Measurements from ENCODE around the gene HCRTR1.

HCRTR1 gene

DNA sequence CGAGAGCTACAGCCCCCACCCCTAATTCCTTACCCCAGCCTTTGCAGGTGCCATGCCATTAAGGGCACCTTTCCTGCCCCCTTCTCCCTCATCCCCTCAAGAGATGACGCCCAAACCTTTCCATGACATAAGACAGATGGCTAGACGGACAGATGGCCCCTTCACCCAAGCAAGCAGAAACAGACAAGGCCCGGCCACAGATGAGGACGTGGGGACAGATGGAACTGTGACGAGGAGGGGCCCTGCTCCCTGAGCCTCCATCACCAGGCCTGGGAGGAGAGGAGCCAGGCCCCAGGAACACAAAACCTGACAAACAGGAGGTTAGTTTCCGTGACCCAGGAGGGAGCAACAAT is 51.9 kb downstream of the HCRTR1 start:
- no peak for DNase-seq (ENCODE audit: low spot score)
- Histone ChIP-seq H3K4me3 (peak overlapping the region; percentile 59), H3K27ac (peak overlapping the region; percentile 67 to 86)
- TF ChIP-seq, protein P1, sequence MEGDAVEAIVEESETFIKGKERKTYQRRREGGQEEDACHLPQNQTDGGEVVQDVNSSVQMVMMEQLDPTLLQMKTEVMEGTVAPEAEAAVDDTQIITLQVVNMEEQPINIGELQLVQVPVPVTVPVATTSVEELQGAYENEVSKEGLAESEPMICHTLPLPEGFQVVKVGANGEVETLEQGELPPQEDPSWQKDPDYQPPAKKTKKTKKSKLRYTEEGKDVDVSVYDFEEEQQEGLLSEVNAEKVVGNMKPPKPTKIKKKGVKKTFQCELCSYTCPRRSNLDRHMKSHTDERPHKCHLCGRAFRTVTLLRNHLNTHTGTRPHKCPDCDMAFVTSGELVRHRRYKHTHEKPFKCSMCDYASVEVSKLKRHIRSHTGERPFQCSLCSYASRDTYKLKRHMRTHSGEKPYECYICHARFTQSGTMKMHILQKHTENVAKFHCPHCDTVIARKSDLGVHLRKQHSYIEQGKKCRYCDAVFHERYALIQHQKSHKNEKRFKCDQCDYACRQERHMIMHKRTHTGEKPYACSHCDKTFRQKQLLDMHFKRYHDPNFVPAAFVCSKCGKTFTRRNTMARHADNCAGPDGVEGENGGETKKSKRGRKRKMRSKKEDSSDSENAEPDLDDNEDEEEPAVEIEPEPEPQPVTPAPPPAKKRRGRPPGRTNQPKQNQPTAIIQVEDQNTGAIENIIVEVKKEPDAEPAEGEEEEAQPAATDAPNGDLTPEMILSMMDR (IDR thresholded peaks at IDR 0.05) = no peak

DNA sequence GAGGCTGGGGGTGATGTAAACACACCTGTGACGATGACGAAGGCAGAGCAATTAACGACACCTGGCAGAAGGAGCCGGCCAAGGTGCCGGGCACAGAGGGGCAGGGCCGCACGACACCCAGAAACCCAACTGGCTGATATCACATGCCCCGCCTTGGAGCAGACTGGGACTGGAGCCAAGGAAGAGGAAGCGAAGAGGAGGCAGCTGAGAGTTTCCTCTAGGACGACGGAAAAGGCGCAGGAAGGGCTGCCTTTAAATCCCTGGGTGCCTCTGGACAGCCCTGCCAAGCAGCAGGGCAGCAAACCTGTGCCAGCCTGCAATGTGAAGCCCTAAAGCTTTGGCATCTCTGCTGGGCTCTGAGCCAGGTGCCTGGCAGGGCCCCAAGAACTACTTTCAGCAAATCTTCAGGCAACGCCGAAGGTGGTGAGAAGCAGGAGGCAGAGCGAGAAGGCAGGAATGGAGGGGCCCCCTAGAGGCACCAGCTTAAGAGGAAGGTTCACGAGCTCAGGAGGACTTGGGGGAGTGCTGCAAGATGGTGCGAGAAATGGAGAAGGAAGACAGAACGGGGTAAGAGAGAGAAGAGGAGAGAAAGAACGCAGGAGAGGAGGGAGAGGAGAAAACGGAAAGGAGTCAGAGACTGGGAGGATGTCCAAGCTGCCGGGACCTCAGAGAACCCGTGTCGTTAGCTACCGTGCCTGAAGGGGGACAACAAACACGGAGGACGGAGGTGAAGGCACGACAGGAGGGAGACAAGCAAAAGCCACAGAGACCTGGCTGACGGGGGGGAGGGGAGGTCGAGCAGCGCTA is 52.5 kb downstream of the HCRTR1 start:
- H3K4me3 ChIP-seq = peak overlapping the region; percentile 59
- peak overlapping the region; percentile 67 to 86 for H3K27ac ChIP-seq
- TF ChIP-seq, protein P1 (IDR thresholded peaks at IDR 0.05) = no peak
- peak; percentile 91 for DNase-seq (ENCODE audit: low spot score)

DNA sequence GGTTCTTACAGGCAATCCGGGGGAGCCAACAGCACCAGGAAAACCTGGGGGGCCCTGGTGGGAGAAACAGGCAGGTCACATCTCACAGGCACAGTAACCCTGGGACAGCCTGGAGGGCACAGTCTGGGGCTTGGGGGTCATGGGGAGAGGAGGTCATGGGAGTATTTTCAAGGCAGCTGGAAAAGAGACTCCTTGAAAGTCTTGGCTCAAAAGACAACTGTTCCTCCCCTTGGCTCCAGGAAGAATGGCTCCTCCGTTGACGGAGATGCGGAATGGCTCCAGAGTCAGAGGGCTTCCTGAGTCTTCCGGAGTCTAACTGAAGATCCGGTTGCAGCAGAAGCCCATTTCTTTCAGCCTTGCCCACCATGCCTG is 53.1 kb downstream of the HCRTR1 start:
- H3K4me3 ChIP-seq = peak overlapping the region; percentile 59
- TF ChIP-seq, protein P1 (IDR thresholded peaks at IDR 0.05) = no peak
- peak overlapping the region; percentile 67 to 86 for H3K27ac ChIP-seq
- DNase-seq (ENCODE audit: low spot score) = no peak

- TF ChIP-seq, protein P1 (IDR thresholded peaks at IDR 0.05) = no peak
- Histone ChIP-seq H3K27ac (peak overlapping the region; percentile 67 to 86), H3K4me3 (no peak overlapping the region)
- DNase-seq (ENCODE audit: low spot score) = no peak
These were observed 53.7 kb downstream of the HCRTR1 start for GRCh38 chr1:31671147-31671546.

GRCh38 chr1:31671561-31672201 is 54.2 kb downstream of the HCRTR1 start:
- Histone ChIP-seq H3K27ac (peak overlapping the region; percentile 67 to 86), H3K4me3 (no peak overlapping the region)
- TF ChIP-seq, protein P1 (IDR thresholded peaks at IDR 0.05) = no peak
- no peak for DNase-seq (ENCODE audit: low spot score)

- H3K4me3 ChIP-seq = no peak overlapping the region
These were observed 55.5 kb downstream of the HCRTR1 start for GRCh38 chr1:31672986-31673385.

More at GRCh38 chr1:31672986-31673385, 55.5 kb downstream of the HCRTR1 start:
- peak overlapping the region; percentile 67 to 86 for H3K27ac ChIP-seq
- TF ChIP-seq, protein P1 (IDR thresholded peaks at IDR 0.05) = no peak
- no peak for DNase-seq (ENCODE audit: low spot score)

Measured in coronary artery (tissue), 2 donors.